OCI-LY3 (cell line): ENCODE measurements around the gene LRRC61.

ENCODE experiments used
- H2AFZ ChIP-seq: fragments of 200-600, 300-600 bp; shearing (Covaris generic); 2 replicates; pipeline ENCODE4 v1.6.0; 2014; ENCODE audit warnings: antibody characterized with exemption, low read depth, low read length
- H3K27ac ChIP-seq: fragments of 200-600, 300-600 bp; sonication (generic); 2 replicates; pipeline ENCODE4 v1.5.1; 2014; ENCODE audit warnings: mild to moderate bottlenecking, low read length, moderate library complexity, mixed read lengths
- H3K27me3 ChIP-seq: fragments of 200-600, 300-600 bp; sonication (generic); 2 replicates; pipeline ENCODE4 v1.6.1; 2014; ENCODE audit warnings: low read depth, low read length, mixed read lengths
- H3K36me3 ChIP-seq: fragments of 200-600, 300-600 bp; sonication (generic); replicated peaks from 2 replicates; pipeline ENCODE3; 2014; ENCODE audit warnings: low read depth, low read length, mixed read lengths
- H3K4me1 ChIP-seq: fragments of 300-600, 200-600 bp; sonication (generic); 2 replicates; pipeline ENCODE4 v1.6.1; 2014; ENCODE audit warnings: low read length, mixed read lengths
- H3K4me2 ChIP-seq: fragments of 200-600, 300-600 bp; sonication (generic); 2 replicates; pipeline ENCODE4 v1.6.1; 2014; ENCODE audit warnings: low read length, mixed read lengths
- H3K4me3 ChIP-seq: fragments of 300-600, 200-600 bp; sonication (generic); 2 replicates; pipeline ENCODE4 v1.5.1; 2014; ENCODE audit warnings: antibody characterized with exemption, mild to moderate bottlenecking, low read length, moderate library complexity
- H3K79me2 ChIP-seq: fragments of 300-600, 200-600 bp; shearing (Covaris generic); 2 replicates; pipeline ENCODE4 v1.6.1; 2014; ENCODE audit warnings: mild to moderate bottlenecking, low read length, mixed read lengths
- H3K9ac ChIP-seq: fragments of 300-600, 200-600 bp; shearing (Covaris generic); 2 replicates; pipeline ENCODE4 v1.6.0; 2014; ENCODE audit warnings: mild to moderate bottlenecking, low read length, moderate library complexity
- H3K9me3 ChIP-seq: fragments of 200-600, 300-600 bp; shearing (Covaris generic); 2 replicates; pipeline ENCODE4 v1.6.1; 2014; ENCODE audit warnings: low read length, mixed read lengths; ENCODE audit not compliant: insufficient read depth
- H4K20me1 ChIP-seq: fragments of 200-600, 300-600 bp; sonication (generic); 2 replicates; pipeline ENCODE4 v1.6.1; 2016; ENCODE audit warnings: low read length, mixed read lengths; ENCODE audit not compliant: insufficient read depth
- EZH2phosphoT487 ChIP-seq: fragments of 200-600 bp; shearing (Covaris generic); IDR thresholded peaks from 2 replicates; pipeline ENCODE4 v1.6.1; 2018; ENCODE audit warnings: antibody characterized with exemption, mixed run types, low read depth
- TF ChIP-seq, protein P1 (sequence below): fragments of 200-600, 300-600 bp; sonication (generic); IDR thresholded peaks from 2 replicates; pipeline ENCODE4 v1.5.1; 2014; ENCODE audit warnings: antibody characterized with exemption, low read length, low read depth

The LRRC61 gene

DNA sequence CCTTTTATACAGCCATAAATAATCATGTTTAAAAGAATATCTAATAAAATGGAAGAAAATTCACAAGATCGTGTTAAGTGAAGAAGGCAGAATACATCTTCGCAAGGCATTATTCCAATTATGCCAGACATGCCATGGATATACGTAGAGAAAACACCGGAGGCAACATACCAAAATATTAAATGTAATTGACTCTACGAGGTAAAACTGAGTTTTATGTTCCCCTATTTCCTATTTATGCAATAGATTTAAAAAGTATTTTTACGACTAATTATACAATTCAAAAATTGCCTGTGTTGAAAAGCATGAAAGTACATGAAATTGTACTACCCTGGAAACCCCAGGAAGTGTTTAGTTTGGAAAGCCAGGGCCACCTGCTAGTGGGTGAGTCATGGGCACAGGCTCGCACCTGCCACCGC is 44.5 kb downstream of the LRRC61 start:
- H3K4me2 ChIP-seq = peak overlapping the region; percentile 98

DNA sequence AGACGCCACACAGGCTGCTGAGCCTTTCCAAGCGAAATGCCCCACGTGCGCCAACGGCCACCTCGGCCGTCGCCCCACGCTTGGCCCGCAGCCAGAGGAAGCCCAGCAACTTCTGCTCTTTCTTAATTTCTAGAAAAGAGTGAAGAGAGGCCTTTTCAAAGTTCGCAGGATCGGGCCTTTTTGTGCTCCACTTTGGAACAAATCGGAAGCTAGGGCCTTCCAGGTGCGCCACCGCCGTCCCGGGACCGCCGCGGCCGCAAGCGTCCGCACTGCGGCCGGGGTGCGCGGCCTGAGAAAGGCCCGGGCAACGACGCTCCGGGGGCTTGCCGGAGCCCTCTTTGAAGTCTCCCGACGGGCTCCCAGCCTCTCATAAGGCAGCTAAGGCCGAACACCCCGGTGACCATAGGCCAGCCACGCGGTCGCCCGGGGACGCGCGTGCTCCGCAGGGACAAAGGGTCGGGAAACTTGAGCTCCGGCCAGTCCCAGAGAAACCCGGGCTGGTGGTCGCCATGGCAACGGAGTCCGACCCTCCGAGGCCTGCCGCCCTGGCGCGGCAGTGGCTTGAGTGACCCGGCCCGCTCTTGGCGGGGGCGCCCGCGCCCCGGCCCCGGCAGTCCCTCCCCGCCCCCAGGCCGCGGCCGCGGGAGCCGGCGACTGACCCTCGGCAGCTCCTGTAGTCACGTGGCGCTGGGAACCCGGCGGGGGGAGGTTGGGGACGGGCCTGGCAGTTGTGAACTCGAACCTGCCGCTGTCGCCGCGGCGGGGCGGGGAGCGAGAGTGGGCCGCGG is 45.1 kb downstream of the LRRC61 start, which contains the start of gene REPIN1:
REPIN1 (plus strand) TSS at position 727 of the 788 bp plus-strand sequence. CDS start 890 bp downstream, outside the sequence.
- peak within 1 kb of the TSS; percentile 92 for H3K4me3 ChIP-seq
- peaks cover 60% of the 10 kb centered on the region for H3K4me1 ChIP-seq
- H3K4me2 ChIP-seq = peak within 1 kb of the TSS; percentile 98

More for the DNA sequence above, 44.5 kb downstream of the LRRC61 start:
- H4K20me1 ChIP-seq = peaks cover 29% of the 10 kb centered on the region
- H3K27me3 ChIP-seq = no peaks in the 10 kb centered on the region
- H3K36me3 ChIP-seq = peaks cover 32% of the 10 kb centered on the region
- no peak for TF ChIP-seq EZH2phosphoT487
- TF ChIP-seq, protein P1, sequence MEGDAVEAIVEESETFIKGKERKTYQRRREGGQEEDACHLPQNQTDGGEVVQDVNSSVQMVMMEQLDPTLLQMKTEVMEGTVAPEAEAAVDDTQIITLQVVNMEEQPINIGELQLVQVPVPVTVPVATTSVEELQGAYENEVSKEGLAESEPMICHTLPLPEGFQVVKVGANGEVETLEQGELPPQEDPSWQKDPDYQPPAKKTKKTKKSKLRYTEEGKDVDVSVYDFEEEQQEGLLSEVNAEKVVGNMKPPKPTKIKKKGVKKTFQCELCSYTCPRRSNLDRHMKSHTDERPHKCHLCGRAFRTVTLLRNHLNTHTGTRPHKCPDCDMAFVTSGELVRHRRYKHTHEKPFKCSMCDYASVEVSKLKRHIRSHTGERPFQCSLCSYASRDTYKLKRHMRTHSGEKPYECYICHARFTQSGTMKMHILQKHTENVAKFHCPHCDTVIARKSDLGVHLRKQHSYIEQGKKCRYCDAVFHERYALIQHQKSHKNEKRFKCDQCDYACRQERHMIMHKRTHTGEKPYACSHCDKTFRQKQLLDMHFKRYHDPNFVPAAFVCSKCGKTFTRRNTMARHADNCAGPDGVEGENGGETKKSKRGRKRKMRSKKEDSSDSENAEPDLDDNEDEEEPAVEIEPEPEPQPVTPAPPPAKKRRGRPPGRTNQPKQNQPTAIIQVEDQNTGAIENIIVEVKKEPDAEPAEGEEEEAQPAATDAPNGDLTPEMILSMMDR = no peak
- H2AFZ ChIP-seq = no peak overlapping the region
- H3K27ac ChIP-seq = peak overlapping the region; percentile 93
- H3K9ac ChIP-seq = peak overlapping the region; percentile 99
- no peaks in the 10 kb centered on the region for H3K9me3 ChIP-seq
- peak overlapping the region; percentile 92 for H3K4me3 ChIP-seq
- peaks cover 48% of the 10 kb centered on the region for H3K79me2 ChIP-seq
- H3K4me1 ChIP-seq = peaks cover 60% of the 10 kb centered on the region

DNA sequence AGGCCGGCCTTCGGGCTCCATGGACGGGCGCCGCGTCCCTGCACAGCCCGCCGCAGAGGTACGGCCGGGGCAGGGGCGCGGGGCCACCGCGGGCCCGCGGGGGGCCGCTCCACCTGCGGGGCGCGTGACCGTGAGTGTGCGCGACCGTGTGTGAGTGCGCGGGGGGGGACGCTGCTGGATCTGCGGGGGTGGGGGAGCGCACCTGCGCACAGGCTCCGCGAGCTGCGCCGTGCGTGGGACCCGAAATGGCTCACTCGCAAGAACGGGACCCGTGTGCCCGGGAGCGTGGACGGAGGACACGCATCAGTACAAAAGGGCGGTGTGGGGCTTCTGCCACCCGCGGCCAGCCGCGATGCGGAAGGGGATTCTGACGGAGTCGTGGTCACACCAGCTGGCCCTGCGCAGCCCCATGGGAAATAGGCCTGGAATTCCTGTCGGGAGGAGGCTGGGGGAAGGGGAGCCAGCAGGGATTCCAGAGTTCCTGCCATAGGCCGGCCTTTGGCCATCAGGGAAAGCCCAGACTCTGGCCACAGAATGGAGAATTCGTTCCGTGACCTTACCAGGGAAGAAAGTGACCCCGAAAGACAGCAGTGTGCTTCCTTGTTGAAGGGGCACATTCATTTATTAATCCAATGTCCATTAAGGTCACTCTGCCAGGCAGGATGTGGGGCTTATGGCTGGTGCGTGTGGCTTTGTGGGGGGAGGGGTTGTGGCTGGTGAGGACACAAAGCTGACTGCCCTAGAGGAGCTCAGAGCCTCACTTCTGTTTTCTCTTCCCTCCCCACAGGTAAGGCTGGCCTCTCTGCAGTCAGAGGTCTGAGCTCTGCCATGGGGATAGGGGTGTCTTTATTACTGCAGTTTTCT is 46.0 kb downstream of the LRRC61 start:
- H3K79me2 ChIP-seq = peaks cover 62% of the 10 kb centered on the region
- no peaks in the 10 kb centered on the region for H3K9me3 ChIP-seq
- peaks cover 60% of the 10 kb centered on the region for H3K4me1 ChIP-seq
- H3K9ac ChIP-seq = peak overlapping the region; percentile 99
- TF ChIP-seq, protein P1 = no peak
- no peak for TF ChIP-seq EZH2phosphoT487
- H3K27ac ChIP-seq = peak overlapping the region; percentile 93
- no peaks in the 10 kb centered on the region for H3K27me3 ChIP-seq
- H4K20me1 ChIP-seq = peaks cover 44% of the 10 kb centered on the region
- H3K4me3 ChIP-seq = peak overlapping the region; percentile 92
- H3K4me2 ChIP-seq = peak overlapping the region; percentile 98
- H2AFZ ChIP-seq = no peak overlapping the region
- H3K36me3 ChIP-seq = peaks cover 46% of the 10 kb centered on the region

More for the DNA sequence above, 45.1 kb downstream of the LRRC61 start, which contains the start of gene REPIN1:
- no peak within 1 kb of the TSS for H2AFZ ChIP-seq
- peaks cover 54% of the 10 kb centered on the region for H3K79me2 ChIP-seq
- TF ChIP-seq, protein P1 = no peak
- no peak for TF ChIP-seq EZH2phosphoT487
- no peaks in the 10 kb centered on the region for H3K27me3 ChIP-seq
- H3K27ac ChIP-seq = peak within 1 kb of the TSS; percentile 93
- peak within 1 kb of the TSS; percentile 99 for H3K9ac ChIP-seq
- peaks cover 35% of the 10 kb centered on the region for H4K20me1 ChIP-seq
- peaks cover 38% of the 10 kb centered on the region for H3K36me3 ChIP-seq
- no peaks in the 10 kb centered on the region for H3K9me3 ChIP-seq
